ENCODE measurements around the gene ADCYAP1. TPM values are rescaled to one million over a fixed set of nuclear protein-coding genes. Genes with fewer than 3 reads are reported as not detected.

ADCYAP1 gene
- polyA plus RNA-seq, 1 donor (not counting 4 experiments of a cell fraction or from before 2014, with no cell fraction given) = not detected

GRCh38 chr18:911025-911424, 6.4 kb downstream of the ADCYAP1 start:
- dilution Hi-C loops (cut with MboI; ENCODE audit: extremely low pct_ligation_motif_present, low sequenced_read_pairs) = no loop called here
- H3K9ac ChIP-seq (ENCODE audit: control insufficient read depth, extremely low read depth, insufficient read depth, low read length) = no peak overlapping the region
- H3K9me3 ChIP-seq (ENCODE audit: control insufficient read depth, low read depth, low read length) = no peaks in the 10 kb centered on the region
- no peak overlapping the region for H3K4me3 ChIP-seq (ENCODE audit: control insufficient read depth in 2 of 3, extremely low read depth in 1 of 3, insufficient read depth in 2 of 3, low read depth in 1 of 3, low read length in 3 of 3)
- no peak overlapping the region for H3K4me2 ChIP-seq (ENCODE audit: control insufficient read depth, extremely low read depth, insufficient read depth, low read depth, low read length)
- no peaks in the 10 kb centered on the region for H3K36me3 ChIP-seq (ENCODE audit: control insufficient read depth in 2 of 2, extremely low read depth in 1 of 2, insufficient read depth in 2 of 2, low read length in 2 of 2)
- no peaks in the 10 kb centered on the region for H4K20me1 ChIP-seq (ENCODE audit: control insufficient read depth, extremely low read depth, insufficient read depth, low read length)
- DNase-seq (ENCODE audit: low read depth, low spot score) (no peak), FAIRE-seq (no peak)
- H2AFZ ChIP-seq (ENCODE audit: control insufficient read depth, low read length) = no peak overlapping the region
- H3K27ac ChIP-seq (ENCODE audit: control insufficient read depth, insufficient read depth, low read length) = no peak overlapping the region
- H3K27me3 ChIP-seq (ENCODE audit: control insufficient read depth, extremely low read depth, insufficient read depth, low read length) = peaks cover 55% of the 10 kb centered on the region
- H3K9me1 ChIP-seq (ENCODE audit: control insufficient read depth, extremely low read depth, insufficient read depth, low read length) = no peaks in the 10 kb centered on the region
- TF ChIP-seq EZH2 (IDR thresholded peaks at IDR 0.05; ENCODE audit: low read length) = no peak
- TF ChIP-seq CTCF (optimal IDR thresholded peaks at IDR 0.05 in 1 of 3, IDR thresholded peaks at IDR 0.05 in 1 of 3, conservative IDR thresholded peaks at IDR 0.05 in 1 of 3; ENCODE audit: extremely low read depth in 1 of 3, insufficient read depth in 2 of 3, low read length in 3 of 3) = no peak
- H3K4me1 ChIP-seq (ENCODE audit: control insufficient read depth, extremely low read depth, insufficient read depth, low read length) = no peaks in the 10 kb centered on the region
- H3K79me2 ChIP-seq (ENCODE audit: control insufficient read depth, insufficient read depth, low read length) = no peaks in the 10 kb centered on the region

- Histone ChIP-seq H3K4me1 (ENCODE audit: control insufficient read depth, extremely low read depth, insufficient read depth, low read length) (no peaks in the 10 kb centered on the region), H2AFZ (ENCODE audit: control insufficient read depth, low read length) (no peak overlapping the region), H3K9me3 (ENCODE audit: control insufficient read depth, low read depth, low read length) (no peaks in the 10 kb centered on the region), H3K9ac (ENCODE audit: control insufficient read depth, extremely low read depth, insufficient read depth, low read length) (no peak overlapping the region), H3K4me3 (ENCODE audit: control insufficient read depth in 2 of 3, extremely low read depth in 1 of 3, insufficient read depth in 2 of 3, low read depth in 1 of 3, low read length in 3 of 3) (no peak overlapping the region), H3K36me3 (ENCODE audit: control insufficient read depth in 2 of 2, extremely low read depth in 1 of 2, insufficient read depth in 2 of 2, low read length in 2 of 2) (no peaks in the 10 kb centered on the region), H4K20me1 (ENCODE audit: control insufficient read depth, extremely low read depth, insufficient read depth, low read length) (no peaks in the 10 kb centered on the region), H3K27me3 (ENCODE audit: control insufficient read depth, extremely low read depth, insufficient read depth, low read length) (peaks cover 51% of the 10 kb centered on the region), H3K27ac (ENCODE audit: control insufficient read depth, insufficient read depth, low read length) (no peak overlapping the region), H3K79me2 (ENCODE audit: control insufficient read depth, insufficient read depth, low read length) (no peaks in the 10 kb centered on the region), H3K4me2 (ENCODE audit: control insufficient read depth, extremely low read depth, insufficient read depth, low read depth, low read length) (no peak overlapping the region), H3K9me1 (ENCODE audit: control insufficient read depth, extremely low read depth, insufficient read depth, low read length) (no peaks in the 10 kb centered on the region)
- dilution Hi-C loops (cut with MboI; ENCODE audit: extremely low pct_ligation_motif_present, low sequenced_read_pairs) = no loop called here
- TF ChIP-seq CTCF (optimal IDR thresholded peaks at IDR 0.05 in 1 of 3, IDR thresholded peaks at IDR 0.05 in 1 of 3, conservative IDR thresholded peaks at IDR 0.05 in 1 of 3; ENCODE audit: extremely low read depth in 1 of 3, insufficient read depth in 2 of 3, low read length in 3 of 3) (no peak), EZH2 (IDR thresholded peaks at IDR 0.05; ENCODE audit: low read length) (no peak)
- DNase-seq (ENCODE audit: low read depth, low spot score) (no peak), FAIRE-seq (no peak)
Observed at GRCh38 chr18:911486-911885, 6.8 kb downstream of the ADCYAP1 start.

All from keratinocyte (primary cell).